ENCODE results near the gene SETSIP.

GRCh38 chr1:92076363-92076762, 1.2 kb upstream of the SETSIP start:
- TF ChIP-seq, protein P1, sequence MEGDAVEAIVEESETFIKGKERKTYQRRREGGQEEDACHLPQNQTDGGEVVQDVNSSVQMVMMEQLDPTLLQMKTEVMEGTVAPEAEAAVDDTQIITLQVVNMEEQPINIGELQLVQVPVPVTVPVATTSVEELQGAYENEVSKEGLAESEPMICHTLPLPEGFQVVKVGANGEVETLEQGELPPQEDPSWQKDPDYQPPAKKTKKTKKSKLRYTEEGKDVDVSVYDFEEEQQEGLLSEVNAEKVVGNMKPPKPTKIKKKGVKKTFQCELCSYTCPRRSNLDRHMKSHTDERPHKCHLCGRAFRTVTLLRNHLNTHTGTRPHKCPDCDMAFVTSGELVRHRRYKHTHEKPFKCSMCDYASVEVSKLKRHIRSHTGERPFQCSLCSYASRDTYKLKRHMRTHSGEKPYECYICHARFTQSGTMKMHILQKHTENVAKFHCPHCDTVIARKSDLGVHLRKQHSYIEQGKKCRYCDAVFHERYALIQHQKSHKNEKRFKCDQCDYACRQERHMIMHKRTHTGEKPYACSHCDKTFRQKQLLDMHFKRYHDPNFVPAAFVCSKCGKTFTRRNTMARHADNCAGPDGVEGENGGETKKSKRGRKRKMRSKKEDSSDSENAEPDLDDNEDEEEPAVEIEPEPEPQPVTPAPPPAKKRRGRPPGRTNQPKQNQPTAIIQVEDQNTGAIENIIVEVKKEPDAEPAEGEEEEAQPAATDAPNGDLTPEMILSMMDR (conservative IDR thresholded peaks at IDR 0.05; ENCODE audit: low read length), result no peak
- TF ChIP-seq EZH2phosphoT487 (IDR thresholded peaks at IDR 0.05; ENCODE audit: borderline replicate concordance, low read depth, low read length), result no peak
